ENCODE measurements around the gene COPA.
"Not testable (repeated sequence)": the region's sequence is repeated elsewhere in the genome, so short reads cannot be mapped to it uniquely, and the experiment has no call there.

The COPA gene

DNA sequence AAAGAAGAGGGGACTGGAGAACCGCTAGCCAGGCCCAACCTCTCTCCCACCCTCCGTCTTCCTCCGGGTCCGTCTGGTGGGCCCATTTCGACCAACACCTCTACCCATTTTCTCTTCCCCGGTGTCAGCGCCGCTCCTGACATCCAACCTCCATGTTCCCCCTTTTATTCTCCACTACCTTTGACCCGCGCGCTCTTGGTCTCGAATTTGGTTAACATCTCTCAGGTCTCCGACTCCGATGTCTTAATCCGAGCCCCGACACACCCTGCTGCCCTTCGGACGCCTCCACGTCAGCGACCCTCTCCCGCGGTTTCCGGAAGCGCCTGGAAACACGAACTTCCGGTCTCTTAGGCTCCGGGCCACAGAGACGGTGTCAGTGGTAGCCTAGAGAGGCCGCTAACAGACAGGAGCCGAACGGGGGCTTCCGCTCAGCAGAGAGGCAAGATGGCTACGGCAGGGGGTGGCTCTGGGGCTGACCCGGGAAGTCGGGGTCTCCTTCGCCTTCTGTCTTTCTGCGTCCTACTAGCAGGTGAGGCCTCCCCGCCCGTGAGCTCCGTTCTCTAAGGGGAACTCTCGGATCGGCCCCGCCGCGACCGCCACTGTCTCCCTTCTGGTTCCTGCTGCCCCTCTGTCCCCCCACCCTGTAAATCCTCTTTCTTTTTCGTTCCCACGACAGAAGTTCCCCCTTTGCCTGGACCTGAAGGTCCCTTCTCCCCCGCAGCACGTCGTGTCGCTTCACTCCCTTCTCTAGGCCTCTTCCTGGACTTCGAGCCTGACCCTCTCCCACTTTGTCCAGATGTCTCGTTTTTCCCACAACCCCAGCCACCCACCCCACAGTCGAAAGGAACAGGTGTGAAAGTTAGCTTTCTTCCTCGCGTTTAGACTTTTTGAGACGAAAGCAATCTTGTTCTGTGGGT, at the start of gene COPA, which contains the start of gene NCSTN:
TSS of gene COPA (minus strand) at position 298 of the 917 bp plus-strand sequence. CDS start at position 218, 80 bp downstream.
TSS of gene NCSTN (plus strand) at position 431 of the 917 bp plus-strand sequence. CDS start at position 445, 14 bp downstream.
- peak; percentile 77 to 80 for DNase-seq (ENCODE audit: low read depth in 2 of 2)

DNA sequence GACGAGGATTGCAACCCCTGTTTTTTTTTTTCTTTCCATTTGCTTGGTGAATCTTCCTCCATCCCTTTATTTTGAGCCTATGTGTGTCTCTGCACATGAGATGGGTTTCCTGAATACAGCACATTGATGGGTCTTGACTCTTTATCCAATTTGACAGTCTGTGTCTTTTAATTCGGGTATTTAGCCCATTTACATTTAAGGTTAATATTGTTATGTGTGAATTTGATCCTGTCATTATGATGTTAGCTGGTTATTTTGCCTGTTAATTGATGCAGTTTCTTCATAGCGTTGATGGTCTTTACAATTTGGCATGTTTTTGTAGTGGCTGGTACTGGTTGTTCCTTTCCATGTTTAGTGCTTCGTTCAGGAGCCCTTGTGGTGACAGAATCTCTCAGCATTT, 45.4 kb upstream of the COPA start:
- not testable (repeated sequence) for DNase-seq (ENCODE audit: low read depth in 2 of 2)

DNA sequence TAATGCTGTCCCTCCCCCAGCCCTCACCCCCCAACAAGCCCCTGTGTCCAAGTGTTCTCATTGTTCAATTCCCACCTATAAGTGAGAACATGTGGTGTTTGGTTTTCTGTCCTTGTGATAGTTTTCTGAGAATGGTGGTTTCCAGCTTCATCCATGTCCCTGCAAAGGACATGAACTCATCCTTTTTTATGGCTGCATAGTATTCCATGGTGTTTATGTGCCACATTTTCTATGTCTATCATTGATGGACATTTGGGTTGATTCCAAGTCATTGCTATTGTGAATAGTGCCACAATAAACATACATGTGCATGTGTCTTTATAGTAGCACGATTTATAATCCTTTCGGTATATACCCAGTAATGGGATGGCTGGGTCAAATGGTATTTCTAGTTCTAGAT, 41.8 kb upstream of the COPA start:
- not testable (repeated sequence) for DNase-seq (ENCODE audit: low read depth in 2 of 2)

DNA sequence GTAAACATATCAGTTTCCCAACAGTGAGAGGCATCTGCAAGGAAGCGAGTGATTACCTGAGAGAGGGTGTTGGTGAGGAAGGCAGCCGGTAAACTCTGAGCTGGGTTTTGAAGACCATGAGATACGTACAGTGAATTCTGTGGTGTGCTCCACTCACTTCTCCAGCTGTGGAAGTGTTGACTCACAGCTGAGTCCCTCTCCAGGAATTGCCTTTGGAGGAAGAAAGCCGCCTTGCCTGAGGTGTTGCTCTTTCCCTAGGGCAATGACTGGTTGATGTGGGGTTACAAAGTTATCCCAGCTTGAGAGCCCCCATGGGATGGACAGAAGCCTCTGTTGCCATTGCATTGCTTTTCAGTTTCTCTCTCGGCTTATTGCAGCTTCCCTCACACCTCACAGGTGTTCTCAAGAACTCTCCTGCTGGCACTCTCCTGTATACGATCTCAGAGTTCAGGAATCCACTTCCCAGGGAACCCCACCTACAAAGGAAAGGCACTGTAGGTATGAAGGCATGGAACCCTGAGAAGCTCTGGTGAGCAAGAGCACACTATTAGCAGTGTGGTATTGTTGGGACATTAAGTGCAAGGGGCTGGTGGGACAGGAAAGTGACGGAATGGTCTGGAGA, 34.6 kb upstream of the COPA start:
- no peak for DNase-seq (ENCODE audit: low read depth in 2 of 2)

DNA sequence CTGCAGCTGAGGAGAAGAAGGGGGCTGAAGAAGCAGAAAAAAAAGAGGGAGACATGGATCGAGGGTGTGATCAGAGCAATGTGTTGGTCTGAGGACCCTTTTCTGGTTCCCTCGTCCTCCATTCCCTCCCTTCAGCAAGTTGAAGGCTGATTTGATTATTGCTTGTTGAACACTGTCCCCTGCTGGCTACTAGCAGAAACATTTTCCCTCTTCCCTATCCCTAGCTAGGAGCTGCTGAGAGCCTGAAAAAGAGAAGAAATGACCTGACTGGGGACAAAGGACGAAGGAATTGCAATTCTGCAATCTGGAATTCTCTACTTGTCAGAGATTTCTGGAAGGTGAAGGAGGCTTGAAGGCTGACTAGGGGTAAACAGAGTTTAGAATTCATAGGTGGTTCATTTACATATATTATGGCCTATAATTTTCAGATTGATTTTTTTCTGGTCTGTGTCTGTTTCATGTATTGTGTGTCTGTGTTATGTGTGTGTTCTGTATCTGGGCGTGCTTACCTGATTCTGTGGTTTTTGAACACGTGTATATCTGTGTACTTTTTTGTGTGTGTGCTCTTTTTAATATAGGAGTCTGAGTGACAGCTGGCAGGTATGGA, 33.6 kb upstream of the COPA start:
- DNase-seq (ENCODE audit: low read depth in 2 of 2), result no peak

DNA sequence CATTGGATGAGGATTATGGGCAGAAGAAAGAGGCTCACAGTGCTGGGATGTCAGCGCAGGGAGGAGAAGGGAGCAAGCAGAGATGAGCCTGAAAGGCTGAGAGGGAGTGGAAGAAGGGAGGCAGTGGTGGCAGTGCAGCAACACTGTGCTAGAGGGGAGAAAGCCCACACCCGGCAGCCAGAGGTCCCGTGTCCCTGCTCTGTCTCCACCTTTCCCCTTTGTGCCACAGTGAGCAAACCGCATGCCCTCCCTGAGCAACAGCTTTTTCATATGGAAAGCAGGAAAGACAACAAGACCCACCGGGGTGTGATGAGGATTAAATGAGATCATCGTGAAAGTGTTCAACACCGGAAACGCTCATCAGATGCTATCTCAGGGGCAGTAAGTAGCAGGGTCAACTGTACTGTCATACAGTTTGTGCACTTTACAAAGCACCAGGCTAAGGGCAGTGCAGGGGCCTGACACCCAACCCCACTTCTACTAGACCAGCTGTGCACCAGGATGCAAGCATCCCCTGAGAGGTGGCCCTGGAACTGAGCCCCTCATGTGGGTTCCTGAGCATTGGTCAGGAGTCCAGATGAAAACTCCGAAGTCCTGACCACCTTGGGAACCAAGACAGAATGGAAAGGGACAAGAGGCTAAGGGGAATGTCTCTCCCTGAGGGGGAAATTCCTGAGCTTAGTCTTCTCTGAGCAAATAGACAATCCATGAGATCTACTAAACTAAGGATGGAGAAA, 32.9 kb upstream of the COPA start:
- no peak for DNase-seq (ENCODE audit: low read depth in 2 of 2)

DNA sequence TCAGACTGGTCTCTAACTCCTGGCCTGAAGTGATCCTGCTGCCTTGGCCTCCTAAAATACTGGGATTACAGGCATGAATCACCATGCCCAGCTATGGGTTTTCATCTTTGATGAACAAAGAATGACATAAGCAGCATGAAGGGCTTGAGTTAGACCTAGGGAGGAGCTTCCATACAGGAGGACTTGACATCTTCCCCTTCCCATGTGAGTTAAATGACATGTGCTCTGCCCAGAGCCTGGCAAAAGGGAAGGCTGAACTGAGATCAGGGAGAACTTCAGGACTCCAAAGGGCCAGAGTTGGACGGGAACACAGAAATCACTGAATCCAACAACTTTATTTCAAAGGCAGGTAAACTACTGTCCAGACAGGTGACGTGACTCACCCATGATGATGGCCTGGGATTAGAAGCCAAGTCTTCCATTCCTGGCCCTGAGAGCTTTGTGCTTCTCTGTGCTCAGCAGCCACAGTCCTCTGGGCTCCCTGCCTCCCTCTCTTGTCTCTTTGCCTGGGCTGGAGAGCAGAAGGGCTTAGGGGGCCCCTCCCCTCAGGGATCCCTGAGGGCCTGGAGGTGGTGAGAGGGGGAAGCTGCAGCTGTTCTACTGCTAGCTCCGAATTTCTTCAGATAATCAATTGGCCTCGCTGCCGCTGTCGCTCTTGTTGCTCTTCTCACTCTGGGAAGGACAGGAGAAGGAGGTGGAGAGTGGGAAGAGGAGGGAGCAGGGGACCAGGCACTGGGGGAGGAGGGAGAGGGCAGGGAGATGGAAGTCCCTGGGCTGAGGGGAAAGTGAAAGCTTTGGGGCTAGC, 31.5 kb upstream of the COPA start:
- DNase-seq (ENCODE audit: low read depth in 2 of 2), result no peak

DNA sequence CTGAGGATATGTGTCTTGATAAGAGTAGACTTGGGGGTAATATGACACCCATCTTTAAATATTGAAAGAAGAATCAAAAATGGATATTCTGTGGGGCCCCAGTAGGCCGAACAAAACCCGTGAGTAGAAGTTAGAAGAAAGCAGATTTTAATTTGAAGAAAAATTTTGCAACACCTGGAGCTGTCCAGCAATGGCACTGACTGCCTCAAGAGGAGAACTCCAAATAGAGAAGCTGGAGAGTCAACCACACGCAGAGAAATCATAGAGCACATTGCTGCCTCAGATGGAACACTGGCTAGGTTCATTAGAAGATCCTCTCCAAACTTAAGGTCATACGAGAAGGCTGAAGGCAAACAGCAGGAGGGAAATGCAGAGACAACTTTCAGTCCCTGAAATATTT, 30.6 kb upstream of the COPA start:
- no peak for DNase-seq (ENCODE audit: low read depth in 2 of 2)

DNA sequence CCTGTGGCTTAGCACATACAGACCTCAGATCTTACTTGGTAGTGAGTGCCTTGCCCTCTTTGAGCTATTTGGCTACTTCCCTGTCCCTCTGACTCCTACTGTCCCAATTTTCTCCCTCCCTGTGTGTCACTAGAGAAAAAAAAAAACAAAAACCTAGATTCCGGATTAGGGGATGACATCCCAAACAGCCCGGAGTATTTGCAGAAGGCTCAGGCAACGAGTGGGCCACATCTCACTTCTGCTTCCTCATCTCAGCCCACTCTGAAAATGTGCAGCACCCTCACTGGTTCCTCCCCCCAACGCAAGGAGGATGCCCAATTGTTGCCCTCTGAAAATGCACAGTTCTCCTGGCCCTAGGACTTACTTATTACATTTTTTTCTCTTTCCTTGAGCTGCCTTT, 28.7 kb upstream of the COPA start:
- no peak for DNase-seq (ENCODE audit: low read depth in 2 of 2)

DNA sequence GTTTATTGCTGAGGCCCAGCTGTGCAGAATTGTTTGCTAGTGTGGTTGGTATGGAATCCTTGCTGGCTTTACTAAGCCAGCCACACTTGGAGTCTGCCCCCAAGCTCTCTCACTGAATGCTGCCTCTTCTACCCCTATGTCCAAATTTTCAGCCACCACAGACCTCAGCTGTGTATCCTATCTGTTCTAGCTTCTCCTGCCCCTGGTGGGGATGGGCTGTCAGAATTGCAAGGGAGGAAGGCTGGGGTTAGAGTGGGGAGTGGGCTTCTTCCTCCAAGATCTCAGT, 28.2 kb upstream of the COPA start:
- DNase-seq (ENCODE audit: low read depth in 2 of 2), result no peak

DNA sequence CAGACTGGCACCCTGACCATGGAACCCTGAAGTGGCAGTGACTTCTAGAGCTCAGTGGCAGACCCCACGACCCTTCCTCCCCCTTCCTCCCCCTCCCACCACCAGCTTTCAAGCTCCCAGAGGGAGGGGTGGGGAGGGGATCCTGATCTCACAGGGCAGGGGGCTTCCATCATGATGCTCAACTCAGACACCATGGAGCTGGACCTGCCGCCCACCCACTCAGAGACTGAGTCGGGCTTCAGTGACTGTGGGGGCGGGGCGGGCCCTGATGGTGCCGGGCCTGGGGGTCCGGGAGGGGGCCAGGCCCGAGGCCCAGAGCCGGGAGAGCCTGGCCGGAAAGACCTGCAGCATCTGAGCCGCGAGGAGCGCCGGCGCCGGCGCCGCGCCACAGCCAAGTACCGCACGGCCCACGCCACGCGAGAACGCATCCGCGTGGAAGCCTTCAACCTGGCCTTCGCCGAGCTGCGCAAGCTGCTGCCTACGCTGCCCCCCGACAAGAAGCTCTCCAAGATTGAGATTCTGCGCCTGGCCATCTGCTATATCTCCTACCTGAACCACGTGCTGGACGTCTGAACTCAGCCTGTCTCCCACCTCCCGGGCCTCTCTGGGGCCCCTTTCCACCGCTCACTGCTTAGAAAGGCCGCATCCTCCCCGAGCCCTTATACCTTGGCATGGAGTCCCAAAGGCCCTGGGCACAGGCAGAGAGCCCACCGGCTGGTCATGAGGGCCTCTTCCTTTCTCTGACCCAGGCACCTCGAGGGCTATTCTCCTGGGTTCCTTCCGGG, 27.7 kb upstream of the COPA start:
- no peak for DNase-seq (ENCODE audit: low read depth in 2 of 2)

DNA sequence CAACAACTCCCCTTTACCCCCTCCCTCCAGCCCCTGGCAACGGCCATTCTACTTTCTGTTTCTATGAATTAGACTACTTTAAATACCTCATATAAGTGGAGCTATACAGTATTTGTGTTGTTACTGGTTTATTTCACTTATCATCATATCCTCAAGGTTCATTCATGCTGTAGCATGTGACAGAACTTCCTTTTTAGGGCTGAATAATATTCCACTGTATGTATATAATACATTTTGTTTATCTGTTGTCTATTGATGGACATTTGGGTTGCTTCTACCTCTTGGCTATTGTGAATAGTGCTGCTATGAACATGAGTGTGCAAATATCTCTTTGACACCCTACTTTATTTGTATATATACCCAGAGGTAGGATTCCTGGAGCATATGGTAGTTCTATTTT, 26.0 kb upstream of the COPA start:
- no peak for DNase-seq (ENCODE audit: low read depth in 2 of 2)

DNA sequence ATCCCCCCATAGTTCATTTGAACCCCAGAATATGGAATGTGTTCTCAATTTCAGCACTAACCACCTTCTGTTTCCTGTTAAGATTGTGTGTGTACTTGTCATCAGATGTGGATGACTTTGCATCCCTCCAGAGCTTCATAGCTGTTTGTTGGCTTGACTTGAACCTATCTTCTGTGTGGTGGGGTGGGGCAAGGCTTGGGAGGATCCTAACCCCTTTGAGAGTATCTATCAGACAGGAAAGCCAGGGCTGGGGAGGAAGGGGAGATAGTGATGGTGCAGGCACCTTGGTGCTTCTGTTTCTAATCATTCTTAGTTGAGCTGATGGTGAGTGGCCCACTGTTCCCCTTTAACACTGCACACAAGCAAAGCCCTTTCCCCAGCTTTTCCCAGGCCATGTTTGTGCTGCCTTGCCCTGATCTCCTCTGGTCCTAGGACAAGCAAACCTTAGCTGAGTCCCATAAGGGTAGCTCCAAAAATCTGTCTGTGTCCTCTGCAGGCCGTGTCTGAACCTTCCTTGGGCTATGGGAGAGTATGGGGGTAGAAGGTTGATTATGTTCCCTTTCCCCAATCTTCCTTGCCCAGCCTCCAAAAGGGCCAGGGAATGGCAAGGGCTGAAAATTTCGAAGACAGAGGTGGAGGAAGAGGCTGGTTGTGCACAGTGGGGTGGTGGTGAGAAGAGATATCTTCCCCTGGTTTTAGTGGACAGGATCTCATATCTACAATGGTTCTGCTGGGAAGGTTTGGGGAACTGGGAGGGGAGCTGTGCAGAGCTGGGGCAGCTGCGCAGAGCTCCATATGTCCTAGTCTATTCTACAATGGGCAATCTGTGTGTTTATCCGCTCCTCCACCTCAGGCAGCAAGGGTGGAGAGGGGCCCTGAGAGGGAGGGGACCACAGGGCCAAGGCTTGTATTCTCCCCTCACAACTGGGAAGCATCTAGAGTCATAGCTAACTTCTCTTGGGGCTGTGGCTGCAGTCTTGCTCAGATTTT, 25.2 kb upstream of the COPA start:
- no peak for DNase-seq (ENCODE audit: low read depth in 2 of 2)

DNA sequence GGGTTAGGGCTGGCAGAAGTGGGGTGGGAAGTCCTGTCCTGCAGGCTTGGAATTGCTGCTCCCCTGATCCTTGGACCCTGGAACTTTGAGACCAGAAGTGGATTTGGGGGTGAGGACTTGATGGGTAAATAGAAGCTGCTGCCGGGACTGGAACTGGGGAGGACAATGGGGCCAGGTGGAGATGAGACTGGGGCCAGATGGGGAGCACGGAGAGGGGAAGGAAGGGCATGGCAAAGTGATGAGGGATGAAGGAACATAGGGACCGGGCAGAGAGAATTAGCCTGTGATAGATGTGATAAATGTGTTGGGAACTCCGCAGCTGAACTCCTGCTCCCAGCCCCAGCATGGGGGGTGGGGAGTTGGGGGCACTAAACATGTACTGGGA, 24.5 kb upstream of the COPA start:
- no peak for DNase-seq (ENCODE audit: low read depth in 2 of 2)

DNA sequence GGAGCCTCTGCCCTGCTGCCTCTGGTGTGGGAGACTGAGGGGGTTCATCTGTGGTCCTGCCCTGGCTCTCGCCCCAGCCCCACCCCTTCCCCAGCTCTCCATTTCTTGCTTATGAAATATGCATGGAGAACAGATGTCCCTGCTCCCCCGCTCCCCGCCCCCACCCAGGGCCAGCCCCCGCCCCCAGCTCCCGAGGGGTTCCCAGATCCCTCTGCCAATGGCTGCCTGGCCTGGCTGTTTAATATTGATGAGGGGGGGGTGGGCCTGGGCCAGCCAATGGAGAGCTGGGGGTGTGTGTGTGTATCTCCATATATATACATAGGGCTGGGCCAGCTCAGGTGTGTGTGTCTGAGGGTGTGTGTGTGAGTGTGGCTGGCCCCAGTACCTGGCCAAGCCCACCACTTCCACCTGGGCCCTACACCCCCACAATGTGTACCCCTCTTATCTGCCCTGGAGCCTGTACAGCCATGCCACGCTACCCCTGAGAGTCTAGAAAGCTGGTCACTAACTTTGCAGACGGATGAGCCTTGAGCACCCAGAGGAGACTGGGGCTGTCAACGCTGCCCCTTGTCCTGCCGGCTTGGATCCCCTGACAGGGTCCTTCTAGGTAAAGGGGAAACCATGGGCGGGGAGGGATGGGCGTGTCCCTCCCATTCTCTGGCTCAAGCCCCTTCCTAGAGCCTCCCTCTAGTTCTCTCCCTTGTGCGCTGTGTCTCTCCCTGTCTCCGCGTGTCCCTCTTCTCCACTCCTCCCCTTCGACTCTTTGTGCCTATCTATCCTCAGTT, 23.9 kb upstream of the COPA start, which contains the start of gene NHLH1:
TSS of gene NHLH1 (plus strand) at position 341 of the 785 bp plus-strand sequence. CDS start 3,661 bp downstream, outside the sequence.
- no peak for DNase-seq (ENCODE audit: low read depth in 2 of 2)

DNA sequence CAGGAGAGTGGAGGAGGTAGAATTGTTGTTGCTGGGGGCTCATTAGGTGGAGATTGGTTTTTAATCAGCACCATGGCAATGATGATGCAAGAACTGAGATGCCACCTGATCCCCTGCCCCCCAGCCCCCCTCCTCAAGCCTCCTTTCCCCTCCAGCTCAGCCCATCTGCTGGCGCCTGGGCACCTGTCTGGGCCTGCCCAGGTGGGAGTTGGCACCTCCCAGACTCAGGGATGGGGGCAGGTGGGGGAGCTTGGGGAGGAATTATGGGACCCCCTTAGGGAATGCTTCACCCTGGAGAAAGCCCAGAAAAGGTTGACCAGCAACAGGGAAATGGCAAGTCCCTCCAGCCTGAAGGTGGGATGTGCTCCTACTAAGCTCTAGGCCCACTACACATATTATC, 22.3 kb upstream of the COPA start:
- DNase-seq (ENCODE audit: low read depth in 2 of 2), result no peak

DNA sequence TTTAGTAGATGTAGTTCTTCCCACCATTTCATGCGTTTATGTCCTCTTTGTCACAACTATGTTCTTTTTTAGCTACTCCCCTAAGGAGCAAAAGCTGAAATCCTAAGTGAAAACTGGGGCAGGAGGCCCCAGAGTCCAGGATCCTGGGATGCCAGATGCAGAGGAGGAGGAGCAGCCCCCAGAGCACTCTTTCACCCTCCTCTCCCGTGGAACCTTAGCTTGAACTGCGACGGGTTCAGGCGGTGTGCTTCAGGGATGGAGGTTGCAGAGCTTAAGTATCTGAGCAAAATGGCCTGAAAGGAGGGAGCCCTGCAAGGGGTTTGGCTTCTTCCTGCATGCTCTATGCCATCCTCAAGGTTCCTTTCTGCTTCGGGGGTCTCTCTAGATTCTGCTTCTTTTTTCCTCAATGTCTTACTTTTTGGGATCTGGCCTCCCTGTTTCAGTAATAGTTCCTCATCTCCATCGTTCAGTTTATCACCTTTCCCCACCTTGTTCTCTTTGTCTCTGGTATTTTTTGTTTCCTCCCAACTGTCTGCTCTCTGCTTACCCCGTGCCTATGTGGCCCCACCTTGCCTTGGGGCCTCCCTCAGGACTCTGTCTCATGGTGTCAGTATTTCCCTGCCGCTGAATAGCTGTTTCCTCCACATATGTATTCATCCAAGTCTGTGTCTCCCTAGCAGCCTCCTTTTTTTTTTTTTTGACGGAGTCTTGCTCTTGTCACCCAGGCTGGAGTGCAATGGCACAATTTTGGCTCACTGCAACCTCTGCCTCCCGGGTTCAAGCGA, 21.1 kb upstream of the COPA start:
- DNase-seq (ENCODE audit: low read depth in 2 of 2), result no peak

DNA sequence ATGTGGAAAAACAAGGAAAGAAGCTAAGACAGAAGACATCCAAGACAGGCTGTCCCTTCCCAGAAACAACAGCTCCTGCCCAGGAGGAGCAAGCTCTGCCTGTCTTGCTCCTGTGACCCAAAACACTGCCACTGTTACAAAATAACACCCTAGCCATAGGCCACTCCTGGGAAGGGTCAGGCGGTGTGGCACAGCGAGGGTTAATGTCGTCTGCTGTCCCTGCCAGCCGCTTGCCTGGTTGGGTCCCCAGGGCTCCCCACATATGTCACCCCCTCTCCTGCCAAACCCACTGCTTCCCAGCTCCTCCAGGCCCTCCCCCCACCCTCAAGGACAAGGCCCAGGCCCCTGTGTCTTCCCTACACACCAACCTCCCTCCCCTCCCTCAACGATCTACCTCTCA, 20.0 kb upstream of the COPA start:
- DNase-seq (ENCODE audit: low read depth in 2 of 2), result no peak
